GM06990 (cell line): ENCODE data around the gene BUD13.
"Not testable (repeated sequence)": the region's sequence is repeated elsewhere in the genome, so short reads cannot be mapped to it uniquely, and the experiment has no call there.

Experiments
- DNase-seq: peaks from one replicate; pipeline ENCODE4 v3.0.0-alpha.2; 2011; ENCODE audit not compliant: insufficient read length; ENCODE audit errors: extremely low read depth
- H3K27me3 ChIP-seq: replicated peaks from 2 replicates; pipeline ENCODE4 v1.6.0; 2011; ENCODE audit warnings: low read length; ENCODE audit not compliant: control insufficient read depth, insufficient read depth
- H3K36me3 ChIP-seq: 2 replicates; pipeline ENCODE4 v1.5.1; 2011; ENCODE audit warnings: low read length; ENCODE audit not compliant: control insufficient read depth, insufficient read depth
- H3K4me3 ChIP-seq: replicated peaks from 2 replicates; pipeline ENCODE4 v1.5.1; 2011; ENCODE audit warnings: low read depth, mild to moderate bottlenecking, control low read depth, low read length
- TF ChIP-seq, protein P1 (sequence below): IDR thresholded peaks from 2 replicates; pipeline ENCODE4 v1.5.1; 2011; ENCODE audit warnings: low read length, control low read depth, mild to moderate bottlenecking, inconsistent platforms; ENCODE audit not compliant: insufficient read depth, poor library complexity, severe bottlenecking

BUD13 gene

DNA sequence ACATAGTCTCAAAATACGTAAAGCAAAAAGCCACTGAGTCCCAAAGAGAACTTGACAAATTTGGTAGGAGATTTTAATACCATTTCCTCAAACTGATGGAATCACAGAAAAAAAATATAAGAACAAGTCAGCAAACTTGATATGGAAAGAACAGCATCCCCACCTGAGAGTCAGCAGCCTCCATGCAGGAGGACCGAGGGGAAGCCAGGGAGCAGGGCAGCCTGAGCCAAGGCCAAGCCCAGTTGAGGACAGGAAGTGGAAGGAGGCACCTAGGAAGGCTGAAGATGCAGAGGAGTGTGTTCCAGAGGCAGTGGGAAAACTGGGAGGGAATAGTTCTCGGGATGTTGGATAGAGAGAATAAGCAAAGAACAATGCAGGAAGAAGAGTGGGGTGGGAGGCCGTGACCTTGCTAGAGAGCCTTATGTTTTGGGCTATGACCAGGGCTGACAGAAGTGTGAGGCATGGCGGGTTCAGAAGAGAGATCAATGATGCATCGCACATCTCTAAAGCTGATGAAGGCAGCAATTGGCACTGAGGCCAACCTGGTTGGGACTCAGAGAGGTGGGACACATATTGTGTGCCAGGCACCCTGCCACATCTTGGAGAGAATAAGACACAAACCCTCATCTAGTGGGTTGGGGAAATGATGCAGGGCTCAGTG, 34.9 kb upstream of the BUD13 start:
- DNase-seq = no peak
- H3K36me3 ChIP-seq = no peaks in the 10 kb centered on the region
- TF ChIP-seq, protein P1, sequence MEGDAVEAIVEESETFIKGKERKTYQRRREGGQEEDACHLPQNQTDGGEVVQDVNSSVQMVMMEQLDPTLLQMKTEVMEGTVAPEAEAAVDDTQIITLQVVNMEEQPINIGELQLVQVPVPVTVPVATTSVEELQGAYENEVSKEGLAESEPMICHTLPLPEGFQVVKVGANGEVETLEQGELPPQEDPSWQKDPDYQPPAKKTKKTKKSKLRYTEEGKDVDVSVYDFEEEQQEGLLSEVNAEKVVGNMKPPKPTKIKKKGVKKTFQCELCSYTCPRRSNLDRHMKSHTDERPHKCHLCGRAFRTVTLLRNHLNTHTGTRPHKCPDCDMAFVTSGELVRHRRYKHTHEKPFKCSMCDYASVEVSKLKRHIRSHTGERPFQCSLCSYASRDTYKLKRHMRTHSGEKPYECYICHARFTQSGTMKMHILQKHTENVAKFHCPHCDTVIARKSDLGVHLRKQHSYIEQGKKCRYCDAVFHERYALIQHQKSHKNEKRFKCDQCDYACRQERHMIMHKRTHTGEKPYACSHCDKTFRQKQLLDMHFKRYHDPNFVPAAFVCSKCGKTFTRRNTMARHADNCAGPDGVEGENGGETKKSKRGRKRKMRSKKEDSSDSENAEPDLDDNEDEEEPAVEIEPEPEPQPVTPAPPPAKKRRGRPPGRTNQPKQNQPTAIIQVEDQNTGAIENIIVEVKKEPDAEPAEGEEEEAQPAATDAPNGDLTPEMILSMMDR = no peak
- H3K4me3 ChIP-seq = no peak overlapping the region
- no peaks in the 10 kb centered on the region for H3K27me3 ChIP-seq

DNA sequence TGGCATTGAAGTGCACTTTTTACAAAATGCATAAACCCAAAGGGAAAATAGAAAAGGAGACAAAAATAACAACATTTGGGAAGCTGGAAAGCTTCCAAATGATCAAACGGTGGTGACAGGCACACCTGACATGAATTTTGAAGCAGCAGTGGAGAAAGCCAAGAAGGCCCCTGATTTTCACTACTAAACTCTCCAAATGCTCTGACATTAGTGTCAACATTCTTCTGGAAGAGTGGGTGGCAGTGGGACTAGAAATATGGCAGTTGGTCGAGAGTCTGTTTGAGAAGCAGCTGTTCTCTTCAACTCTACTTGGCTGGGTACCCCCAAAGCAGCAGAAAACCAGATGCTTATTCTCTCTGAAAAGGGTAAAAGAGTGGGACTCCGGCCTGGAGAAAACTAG, 31.2 kb upstream of the BUD13 start:
- DNase-seq = no peak
- TF ChIP-seq, protein P1 = no peak
- no peaks in the 10 kb centered on the region for H3K27me3 ChIP-seq

DNA sequence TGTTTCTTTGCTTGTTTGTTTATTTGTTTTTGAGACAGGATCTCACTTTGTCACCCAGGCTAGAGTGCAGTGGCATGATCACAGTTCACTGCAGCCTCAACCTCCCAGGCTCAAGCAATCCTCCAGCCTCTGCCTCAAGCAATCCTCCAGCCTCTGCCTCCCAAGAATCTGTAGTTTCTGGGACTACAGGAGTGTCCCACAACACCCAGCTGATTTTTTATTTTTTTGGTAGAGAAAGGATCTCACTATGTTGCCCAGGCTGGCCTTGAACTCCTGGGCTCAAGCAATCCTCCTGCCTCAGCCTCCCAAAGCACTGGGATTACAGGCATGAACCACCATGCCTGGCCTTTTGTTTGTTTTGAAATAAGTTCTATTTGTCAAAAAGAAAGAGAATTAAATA, 28.9 kb upstream of the BUD13 start:
- DNase-seq = not testable (repeated sequence)

More for the DNA sequence above, 31.2 kb upstream of the BUD13 start:
- Histone ChIP-seq H3K4me3 (no peak overlapping the region), H3K36me3 (no peaks in the 10 kb centered on the region)

DNA sequence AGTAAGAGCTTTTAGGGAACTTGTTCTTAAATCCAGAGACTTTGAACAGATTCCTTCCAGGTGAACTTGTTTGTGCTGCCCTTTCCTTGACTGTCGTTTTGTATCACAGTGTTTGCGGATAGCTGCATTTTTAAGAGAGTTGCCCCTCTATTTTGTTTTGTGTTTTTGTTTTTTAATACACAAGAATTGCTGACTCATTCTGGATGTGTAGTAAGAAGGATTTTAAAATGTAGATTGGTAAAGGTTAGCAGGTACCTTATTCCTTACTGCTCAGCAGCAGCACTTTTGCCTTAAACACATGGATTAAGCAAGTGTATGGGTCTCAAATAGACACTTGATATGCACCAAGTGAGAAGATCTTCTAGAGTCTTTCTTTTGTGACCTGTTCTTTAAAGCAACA, 27.8 kb upstream of the BUD13 start:
- Histone ChIP-seq H3K4me3 (no peak overlapping the region), H3K27me3 (no peaks in the 10 kb centered on the region), H3K36me3 (no peaks in the 10 kb centered on the region)
- TF ChIP-seq, protein P1 = no peak
- DNase-seq = no peak

More for the DNA sequence above, 28.9 kb upstream of the BUD13 start:
- H3K4me3 ChIP-seq, H3K36me3 ChIP-seq, H3K27me3 ChIP-seq: not testable (repeated sequence)

DNA sequence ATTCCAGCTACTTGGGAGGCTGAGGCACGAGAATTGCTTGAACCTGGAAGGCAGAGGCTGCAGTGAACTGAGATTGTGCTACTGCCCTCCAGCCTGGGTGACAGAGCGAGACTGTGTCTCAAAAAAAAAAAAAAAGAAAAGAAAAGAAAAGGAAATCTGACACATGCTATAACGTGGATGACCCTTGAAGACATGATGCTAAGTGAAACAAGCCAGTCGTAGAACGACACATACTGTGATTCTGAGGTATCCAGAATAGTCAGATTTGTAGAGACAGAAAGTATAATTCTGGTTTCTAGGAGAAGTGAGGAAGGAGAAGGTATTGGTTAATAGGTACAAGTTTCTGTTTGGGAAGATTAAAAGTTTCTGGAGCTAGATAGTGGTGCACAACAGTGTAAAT, 25.6 kb upstream of the BUD13 start:
- no peaks in the 10 kb centered on the region for H3K36me3 ChIP-seq
- no peak for DNase-seq
- H3K27me3 ChIP-seq = no peaks in the 10 kb centered on the region
- TF ChIP-seq, protein P1 = no peak
- H3K4me3 ChIP-seq = no peak overlapping the region

DNA sequence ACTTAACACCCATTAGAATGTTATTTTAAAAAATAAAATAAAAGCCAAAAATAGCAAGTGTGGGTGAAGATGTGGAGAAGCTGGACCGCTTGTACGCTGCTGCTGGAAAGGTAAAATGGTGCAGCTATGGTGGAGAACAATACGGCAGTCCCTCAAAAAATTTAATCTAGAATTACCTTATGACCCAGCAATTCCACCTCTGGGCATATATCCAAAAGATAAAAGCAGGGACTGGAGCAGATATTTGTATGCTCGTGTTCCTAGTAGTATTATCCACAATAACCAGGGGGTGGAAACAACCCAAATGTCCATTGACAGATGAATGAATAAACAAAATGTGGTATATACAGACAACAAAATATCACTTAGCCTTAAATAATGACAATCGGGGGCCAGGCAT, 25.0 kb upstream of the BUD13 start:
- Histone ChIP-seq H3K4me3 (no peak overlapping the region), H3K36me3 (no peaks in the 10 kb centered on the region), H3K27me3 (no peaks in the 10 kb centered on the region)
- no peak for DNase-seq
- TF ChIP-seq, protein P1 = no peak
